ENCODE measurements around the gene AGPAT3. TPM values are rescaled to one million over a fixed set of nuclear protein-coding genes. Genes with fewer than 3 reads are reported as not detected.

The AGPAT3 gene
- total RNA-seq, 1 experiment from 2014 or later, result 13.0 TPM

- no peak overlapping the region for H4K91ac ChIP-seq (ENCODE audit: insufficient read length, low read depth, low read length)
- no peak overlapping the region for H2BK120ac ChIP-seq (ENCODE audit: low read depth, low read length, poor library complexity, severe bottlenecking)
- no peak overlapping the region for H4K5ac ChIP-seq (ENCODE audit: insufficient read length, low read depth, low read length)
- no peaks in the 10 kb centered on the region for H3K79me2 ChIP-seq (ENCODE audit: insufficient read depth, low read length)
- no peak overlapping the region for H3K4ac ChIP-seq (ENCODE audit: low read depth, low read length)
- H3T11ph ChIP-seq (ENCODE audit: low read length), result no peak overlapping the region
- H2BK20ac ChIP-seq (ENCODE audit: low read depth, low read length, poor library complexity, severe bottlenecking), result no peak overlapping the region
- no peak overlapping the region for H2BK5ac ChIP-seq (ENCODE audit: insufficient read length, low read length)
- no peaks in the 10 kb centered on the region for H3K27me3 ChIP-seq (ENCODE audit: insufficient read depth, low read length)
- no peaks in the 10 kb centered on the region for H3K4me1 Mint-ChIP-seq
- H3K23me2 ChIP-seq (ENCODE audit: insufficient read length, low read depth, low read length, poor library complexity, severe bottlenecking), result no peaks in the 10 kb centered on the region
- no peak overlapping the region for H3K23ac ChIP-seq (ENCODE audit: insufficient read length, low read depth, low read length)
- H3K56ac ChIP-seq (ENCODE audit: insufficient read length, low read depth, low read length), result no peak overlapping the region
- H4K20me1 ChIP-seq (ENCODE audit: control insufficient read depth, insufficient read depth, insufficient read length), result no peaks in the 10 kb centered on the region
- H3K27ac Mint-ChIP-seq, result no peak overlapping the region; a peak in 1 of 7 replicates
- H3K9me3 ChIP-seq (ENCODE audit: control insufficient read depth, low read depth, low read length), result no peaks in the 10 kb centered on the region
- no peak overlapping the region for H4K8ac ChIP-seq (replicated peaks; ENCODE audit: insufficient read length, low read depth, low read length)
- H2AFZ ChIP-seq (ENCODE audit: low read length), result no peak overlapping the region
- no peak for DNase-seq
- no CpG with 5 or more reads among the region's 18 CpGs for WGBS (ENCODE audit: extremely low coverage, insufficient read length, low lambda C conversion rate)
- no peak overlapping the region for H2BK15ac ChIP-seq (ENCODE audit: low read depth, low read length)
- H3K4me2 ChIP-seq (ENCODE audit: insufficient read depth, insufficient read length, low read length), result no peak overlapping the region
- no peak overlapping the region for H3K27ac ChIP-seq (ENCODE audit: insufficient read length, low read depth, low read length)
- no peaks in the 10 kb centered on the region; the same call in 1 of the 2 replicates for H3K27me3 Mint-ChIP-seq (ENCODE audit: low read depth)
- no peak for TF ChIP-seq CTCF (conservative IDR thresholded peaks at IDR 0.05)
- no peaks in the 10 kb centered on the region for H3K36me3 Mint-ChIP-seq (ENCODE audit: insufficient read depth in 1 of 3, low read depth in 3 of 3)
- no peaks in the 10 kb centered on the region for H3K4me1 ChIP-seq (ENCODE audit: insufficient read depth, low read length)
- H3K9ac ChIP-seq (ENCODE audit: extremely low read depth, insufficient read length, low read length), result no peak overlapping the region
- H3K14ac ChIP-seq (ENCODE audit: insufficient read depth, low read length), result no peak overlapping the region
- H3K4me3 Mint-ChIP-seq, result no peak overlapping the region
- no peak overlapping the region for H3K18ac ChIP-seq (ENCODE audit: insufficient read length, low read depth, low read length)
- no peak overlapping the region for H2BK12ac ChIP-seq (ENCODE audit: insufficient read length, low read depth, low read length)
- peaks cover 5 to 8% of the 10 kb centered on the region in 2 experiments; a peak in 4 of 5 replicates for H3K9me3 Mint-ChIP-seq
- H3K79me1 ChIP-seq (ENCODE audit: insufficient read depth, low read depth, low read length, poor library complexity, severe bottlenecking), result no peaks in the 10 kb centered on the region
- H2AK5ac ChIP-seq (ENCODE audit: insufficient read length, low read length), result no peak overlapping the region
These were observed 102.0 kb downstream of the AGPAT3 start for GRCh38 chr21:43966946-43967512.
